GM12878 (cell line): ENCODE data around the gene KPNA3.

Experiments
- CTCF ChIP-seq, 3 experiments: IDR thresholded peaks in 2 of 3; conservative IDR thresholded peaks in 1 of 3; 2 replicates each; pipeline ENCODE4 v1.5.1; 2011; ENCODE audit warnings: low read depth in 3 of 3, low read length in 3 of 3, mild to moderate bottlenecking in 3 of 3, control low read depth in 2 of 3, moderate library complexity in 2 of 3, inconsistent platforms in 1 of 3, mixed read lengths in 1 of 3; ENCODE audit not compliant: control insufficient read depth in 2 of 3, insufficient read depth in 1 of 3; ENCODE audit errors: extremely low read depth in 1 of 3
- ZNF384 ChIP-seq: IDR thresholded peaks from 2 replicates; pipeline ENCODE4 v1.6.1; 2012; ENCODE audit warnings: low read depth, mild to moderate bottlenecking, low read length, improper control_type of control experiment, borderline replicate concordance

GRCh38 chr13:49821216-49822009 is 28.9 kb upstream of the KPNA3 start:
- TF ChIP-seq CTCF (IDR thresholded peaks at IDR 0.05 in 2 of 3, conservative IDR thresholded peaks at IDR 0.05 in 1 of 3; ENCODE audit: control insufficient read depth in 2 of 3, extremely low read depth in 1 of 3, insufficient read depth in 1 of 3, low read depth in 3 of 3, low read length in 3 of 3) (peak in 2 of 3 experiments; percentile 8 to 14; a peak in 1 of 6 replicates), ZNF384 (no peak)
